WTC11 (cell line): ENCODE measurements around the gene POC1A. TPM values are rescaled to one million over a fixed set of nuclear protein-coding genes. Genes with fewer than 3 reads are reported as not detected.
A peak's percentile ranks its signal among the peaks of the same experiment; 100 is the strongest.

ENCODE experiments used
- ATAC-seq: fragments of 200-7000 bp; cut with Tn5 transposase; 2 replicates; pipeline ENCODE4 v1.10.0; 2021; ENCODE audit warnings: mild to moderate bottlenecking, moderate library complexity
- CTCF ChIA-PET: fragments of 300-600 bp; sonication (Branson Sonifier 250); formaldehyde crosslinking; loops from one replicate; lab custom pipeline; 2021; ENCODE audit warnings: antibody characterized with exemption; lab: Charles Lee
- POLR2A ChIA-PET: fragments of 350-600 bp; sonication (Branson Sonifier 250); formaldehyde crosslinking; loops from one replicate; lab custom pipeline; 2021; ENCODE audit warnings: antibody characterized with exemption; lab: Charles Lee
- DNase-seq: peaks from one replicate; pipeline ENCODE4 v3.0.0; 2021; ENCODE audit warnings: low spot score
- H3K27ac Mint-ChIP-seq: 2 replicates; pipeline ENCODE4 v1.8.0; 2021; ENCODE audit warnings: mixed read lengths
- H3K27me3 Mint-ChIP-seq: 2 replicates; pipeline ENCODE4 v1.8.0; 2021; ENCODE audit warnings: low read depth, mild to moderate bottlenecking, moderate library complexity, mixed read lengths
- H3K36me3 Mint-ChIP-seq: 2 replicates; pipeline ENCODE4 v1.8.0; 2021; ENCODE audit warnings: mixed read lengths
- H3K4me1 Mint-ChIP-seq: 2 replicates; pipeline ENCODE4 v1.8.0; 2022; ENCODE audit warnings: mixed read lengths
- H3K4me3 Mint-ChIP-seq: 2 replicates; pipeline ENCODE4 v1.8.0; 2021; ENCODE audit warnings: mild to moderate bottlenecking, moderate library complexity, mixed read lengths
- H3K9me3 Mint-ChIP-seq: 2 replicates; pipeline ENCODE4 v1.8.0; 2021; ENCODE audit warnings: mixed read lengths
- AR ChIP-seq: fragments of 250-450 bp; sonication (Bioruptor Pico); IDR thresholded peaks from 2 replicates; pipeline ENCODE4 v1.9.0; 2021; ENCODE audit warnings: mild to moderate bottlenecking
- ATF2 ChIP-seq: sonication (generic); formaldehyde crosslinking; IDR thresholded peaks from 2 replicates; pipeline ENCODE4 v1.8.1; 2022; ENCODE audit warnings: low read depth, missing genetic modification reagents, borderline replicate concordance
- ATF6 ChIP-seq: sonication (generic); formaldehyde crosslinking; IDR thresholded peaks from 2 replicates; pipeline ENCODE4 v1.8.1; 2023; ENCODE audit warnings: mild to moderate bottlenecking, missing genetic modification reagents
- FOXP1 ChIP-seq: sonication (generic); formaldehyde crosslinking; IDR thresholded peaks from 2 replicates; pipeline ENCODE4 v1.8.0; 2022; ENCODE audit warnings: missing genetic modification reagents, mild to moderate bottlenecking, moderate library complexity, borderline replicate concordance
- GRHL2 ChIP-seq: fragments of 250-450 bp; sonication (Bioruptor Pico); IDR thresholded peaks from 2 replicates; pipeline ENCODE4 v1.8.0; 2022; ENCODE audit warnings: mild to moderate bottlenecking, moderate library complexity; ENCODE audit not compliant: insufficient replicate concordance, severe bottlenecking
- NFATC4 ChIP-seq: fragments of 250-450 bp; sonication (Bioruptor Pico); IDR thresholded peaks from 2 replicates; pipeline ENCODE4 v1.9.0; 2021; ENCODE audit warnings: mild to moderate bottlenecking
- OVOL2 ChIP-seq: fragments of 250-450 bp; sonication (Bioruptor Pico); IDR thresholded peaks from 2 replicates; pipeline ENCODE4 v1.9.0; 2021; ENCODE audit warnings: mild to moderate bottlenecking, borderline replicate concordance
- SOX15 ChIP-seq: fragments of 250-450 bp; sonication (Bioruptor Pico); IDR thresholded peaks from 2 replicates; pipeline ENCODE4 v1.9.0; 2021; ENCODE audit warnings: mild to moderate bottlenecking
- ZNF121 ChIP-seq: sonication (generic); formaldehyde crosslinking; IDR thresholded peaks from 2 replicates; pipeline ENCODE4 v1.8.0; 2023; ENCODE audit warnings: missing genetic modification reagents
- total RNA-seq: library from RNA; stranded (reverse); gene quantifications from 3 replicates; pipeline ENCODE4 v1.2.3, GENCODE V29; 2021
- TF ChIP-seq, protein P1 (sequence below): sonication (generic); formaldehyde crosslinking; IDR thresholded peaks from 2 replicates; pipeline ENCODE4 v1.8.1; 2023; ENCODE audit warnings: mild to moderate bottlenecking, missing genetic modification reagents, moderate library complexity
- TF ChIP-seq, protein P2 (sequence below): sonication (generic); formaldehyde crosslinking; IDR thresholded peaks from 2 replicates; pipeline ENCODE4 v1.8.1; 2023; ENCODE audit warnings: mild to moderate bottlenecking, moderate library complexity, missing genetic modification reagents

POC1A gene
- total RNA-seq, 1 experiment from 2014 or later, result 31.3 TPM

- POLR2A ChIA-PET, result interaction anchor here (1.4 kb wide), 1 partner anchor 47 kb away, joined by 3 read pairs; no protein-coding TSS in a partner anchor
- no peak for DNase-seq
- H3K27ac Mint-ChIP-seq, result no peak overlapping the region
- no peaks in the 10 kb centered on the region for H3K9me3 Mint-ChIP-seq
- no peak overlapping the region for H3K4me3 Mint-ChIP-seq
- TF ChIP-seq ATF6 (CRISPR knock-in tag) (no peak), FOXP1 (CRISPR knock-in tag) (no peak)
- TF ChIP-seq, protein P1, sequence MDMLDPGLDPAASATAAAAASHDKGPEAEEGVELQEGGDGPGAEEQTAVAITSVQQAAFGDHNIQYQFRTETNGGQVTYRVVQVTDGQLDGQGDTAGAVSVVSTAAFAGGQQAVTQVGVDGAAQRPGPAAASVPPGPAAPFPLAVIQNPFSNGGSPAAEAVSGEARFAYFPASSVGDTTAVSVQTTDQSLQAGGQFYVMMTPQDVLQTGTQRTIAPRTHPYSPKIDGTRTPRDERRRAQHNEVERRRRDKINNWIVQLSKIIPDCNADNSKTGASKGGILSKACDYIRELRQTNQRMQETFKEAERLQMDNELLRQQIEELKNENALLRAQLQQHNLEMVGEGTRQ, result no peak
- TF ChIP-seq, all 79 proteins: peak for 0
- peaks cover 26% of the 10 kb centered on the region for H3K4me1 Mint-ChIP-seq
- H3K36me3 Mint-ChIP-seq, result peaks cover 23% of the 10 kb centered on the region
- no peak for ATAC-seq
- CTCF ChIA-PET, result interaction anchor here (2.1 to 8.3 kb wide), 2 partner anchors 14 to 48 kb away, joined by 11 to 382 read pairs; no protein-coding TSS in a partner anchor
- no peaks in the 10 kb centered on the region for H3K27me3 Mint-ChIP-seq
Measured at GRCh38 chr3:52051444-52051843, 102.8 kb downstream of the POC1A start.

DNA sequence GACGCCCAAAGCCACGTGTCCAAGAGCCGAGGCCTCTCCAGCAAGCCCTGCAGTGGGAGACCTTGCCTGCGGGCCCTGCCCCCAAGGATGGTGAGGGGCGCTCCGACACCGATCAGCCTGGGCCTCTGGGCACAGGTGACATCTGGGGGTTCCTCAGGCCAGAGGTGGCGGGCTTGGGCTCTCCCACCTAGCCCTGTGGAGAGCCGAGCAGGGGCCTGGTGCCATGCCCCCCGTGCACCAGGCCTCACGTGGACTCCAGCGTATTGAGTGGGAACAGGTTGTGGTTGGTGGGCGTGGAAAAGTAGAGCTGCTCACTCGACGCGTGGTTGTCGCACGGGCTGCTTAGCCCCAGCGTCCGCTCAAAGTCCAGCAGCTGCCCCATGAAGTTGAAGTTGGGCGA, 103.7 kb downstream of the POC1A start:
- ChIA-PET CTCF (interaction anchor here (8.3 kb wide), 1 partner anchor 47 kb away, joined by 382 read pairs; no protein-coding TSS in a partner anchor), POLR2A (interaction anchor here (0.6 kb wide), 1 partner anchor 45 kb away, joined by 4 read pairs; no protein-coding TSS in a partner anchor)
- H3K27ac Mint-ChIP-seq, result no peak overlapping the region

GRCh38 chr3:52049503-52049902, 104.7 kb downstream of the POC1A start:
- Mint-ChIP-seq H3K4me3 (no peak overlapping the region), H3K27ac (no peak overlapping the region), H3K9me3 (no peaks in the 10 kb centered on the region), H3K36me3 (peaks cover 23% of the 10 kb centered on the region), H3K4me1 (peaks cover 30% of the 10 kb centered on the region), H3K27me3 (no peaks in the 10 kb centered on the region)
- ChIA-PET CTCF (no interaction called here), POLR2A (no interaction called here)
- no peak for ATAC-seq
- DNase-seq, result no peak
- no peak for TF ChIP-seq NFATC4
- no peak for TF ChIP-seq ATF2
- TF ChIP-seq, all 79 proteins: peak for 0

More for the DNA sequence above, 103.7 kb downstream of the POC1A start:
- TF ChIP-seq SOX15 (CRISPR knock-in tag) (no peak), OVOL2 (CRISPR knock-in tag) (no peak), GRHL2 (CRISPR knock-in tag) (no peak)
- TF ChIP-seq, all 79 proteins: peak for 0
- no peaks in the 10 kb centered on the region for H3K27me3 Mint-ChIP-seq
- ATAC-seq, result no peak
- H3K4me3 Mint-ChIP-seq, result no peak overlapping the region
- H3K9me3 Mint-ChIP-seq, result no peaks in the 10 kb centered on the region
- no peak for DNase-seq
- peaks cover 27% of the 10 kb centered on the region for H3K4me1 Mint-ChIP-seq
- peaks cover 23% of the 10 kb centered on the region for H3K36me3 Mint-ChIP-seq

DNA sequence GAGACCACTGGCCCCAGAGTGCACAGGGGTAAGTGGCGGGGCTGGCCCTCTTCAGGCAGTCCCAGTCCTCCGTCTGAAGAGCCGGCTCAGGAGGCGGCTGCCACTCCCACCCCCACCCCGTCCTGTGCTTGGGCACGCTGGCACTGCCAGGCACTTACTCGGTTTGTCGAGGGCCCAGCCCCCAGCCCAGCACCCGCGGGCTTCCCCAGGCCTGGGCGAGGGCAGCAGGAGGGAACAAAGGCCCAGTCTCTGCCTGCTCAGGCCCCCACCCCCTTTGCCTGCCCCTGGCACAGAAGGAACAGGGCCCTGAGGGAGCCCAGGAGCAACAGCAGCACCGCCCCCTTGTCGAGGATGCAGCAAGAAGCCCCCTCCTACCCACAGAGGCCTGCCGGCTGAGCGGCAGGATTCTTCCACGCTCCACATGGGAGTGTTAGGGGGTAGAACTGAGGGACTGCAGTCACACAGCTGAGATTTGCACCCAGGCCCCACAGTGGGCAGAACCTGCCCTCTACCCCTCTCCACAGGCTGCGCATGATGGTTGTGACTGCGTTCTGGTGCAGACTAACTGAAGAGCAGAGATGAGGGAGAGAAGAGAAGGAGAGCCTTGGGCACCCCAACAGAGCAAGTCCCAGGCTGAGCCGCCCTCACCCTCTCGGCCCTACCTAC, 106.8 kb downstream of the POC1A start:
- TF ChIP-seq ZNF121 (CRISPR knock-in tag), result no peak
- H3K4me3 Mint-ChIP-seq, result no peak overlapping the region
- no peaks in the 10 kb centered on the region for H3K27me3 Mint-ChIP-seq
- peaks cover 18% of the 10 kb centered on the region for H3K36me3 Mint-ChIP-seq
- peaks cover 12% of the 10 kb centered on the region for H3K4me1 Mint-ChIP-seq
- ATAC-seq (no peak), DNase-seq (no peak)
- ChIA-PET POLR2A (interaction anchor here (1.1 kb wide), 1 partner anchor 10 kb away, joined by 4 read pairs; no protein-coding TSS in a partner anchor), CTCF (interaction anchor here (1.3 to 7.0 kb wide), 3 partner anchors 7 to 52 kb away, joined by 4 to 58 read pairs (median 54); partner anchors contain the start of genes DUSP7 and RPL29)
- no peaks in the 10 kb centered on the region for H3K9me3 Mint-ChIP-seq
- no peak overlapping the region for H3K27ac Mint-ChIP-seq

- H3K9me3 Mint-ChIP-seq, result no peaks in the 10 kb centered on the region
- H3K4me3 Mint-ChIP-seq, result no peak overlapping the region
- H3K36me3 Mint-ChIP-seq, result peaks cover 14% of the 10 kb centered on the region
- POLR2A ChIA-PET, result interaction anchor here (1.1 kb wide), 1 partner anchor 10 kb away, joined by 4 read pairs; no protein-coding TSS in a partner anchor
- H3K4me1 Mint-ChIP-seq, result peaks cover 11% of the 10 kb centered on the region
- DNase-seq (no peak), ATAC-seq (no peak)
- CTCF ChIA-PET, result interaction anchor here (1.3 to 7.0 kb wide), 3 partner anchors 7 to 43 kb away, joined by 3 to 58 read pairs (median 54); partner anchors contain the start of gene DUSP7
- peak overlapping the region; percentile 89 for H3K27ac Mint-ChIP-seq
- no peaks in the 10 kb centered on the region for H3K27me3 Mint-ChIP-seq
- TF ChIP-seq, protein P2, sequence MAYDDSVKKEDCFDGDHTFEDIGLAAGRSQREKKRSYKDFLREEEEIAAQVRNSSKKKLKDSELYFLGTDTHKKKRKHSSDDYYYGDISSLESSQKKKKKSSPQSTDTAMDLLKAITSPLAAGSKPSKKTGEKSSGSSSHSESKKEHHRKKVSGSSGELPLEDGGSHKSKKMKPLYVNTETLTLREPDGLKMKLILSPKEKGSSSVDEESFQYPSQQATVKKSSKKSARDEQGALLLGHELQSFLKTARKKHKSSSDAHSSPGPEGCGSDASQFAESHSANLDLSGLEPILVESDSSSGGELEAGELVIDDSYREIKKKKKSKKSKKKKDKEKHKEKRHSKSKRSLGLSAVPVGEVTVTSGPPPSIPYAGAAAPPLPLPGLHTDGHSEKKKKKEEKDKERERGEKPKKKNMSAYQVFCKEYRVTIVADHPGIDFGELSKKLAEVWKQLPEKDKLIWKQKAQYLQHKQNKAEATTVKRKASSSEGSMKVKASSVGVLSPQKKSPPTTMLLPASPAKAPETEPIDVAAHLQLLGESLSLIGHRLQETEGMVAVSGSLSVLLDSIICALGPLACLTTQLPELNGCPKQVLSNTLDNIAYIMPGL, result no peak
- TF ChIP-seq AR (CRISPR knock-in tag), result no peak
Measured at GRCh38 chr3:52046902-52047239, 107.4 kb downstream of the POC1A start.
